ENCODE measurements around the gene KCNA5. TPM values are rescaled to one million over a fixed set of nuclear protein-coding genes. Genes with fewer than 3 reads are reported as not detected.

The KCNA5 gene
- total RNA-seq, 2 donors from 2014 or later = not detected

DNA sequence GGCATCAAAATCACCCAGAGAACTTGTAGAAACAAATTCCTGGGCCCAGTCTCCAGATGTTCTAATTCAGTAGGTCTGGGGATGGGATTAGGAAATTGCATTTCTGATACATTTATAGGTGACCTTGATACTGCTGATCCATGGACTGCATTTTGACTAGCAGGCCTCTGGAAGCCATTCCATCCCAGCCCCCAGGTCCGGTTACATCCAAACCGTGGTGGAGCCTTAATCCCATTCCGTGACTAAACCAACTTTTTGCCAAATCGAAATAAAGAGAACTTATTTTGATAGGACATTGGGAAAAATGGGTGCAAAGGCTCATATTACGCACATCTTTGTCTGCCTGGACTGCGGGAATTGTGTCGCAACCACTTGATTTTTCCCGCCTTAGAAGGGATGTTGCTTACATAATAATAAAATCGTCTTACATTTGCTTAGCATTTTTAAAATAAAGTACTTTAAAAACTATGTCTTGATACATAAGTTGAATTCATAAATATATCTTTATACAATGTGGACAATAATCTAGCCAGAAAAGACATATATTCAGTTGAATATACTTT is 5.8 kb upstream of the KCNA5 start:
- no peaks in the 10 kb centered on the region for H3K9me3 Mint-ChIP-seq
- H3K4me1 Mint-ChIP-seq = no peaks in the 10 kb centered on the region
- no peak overlapping the region for H3K27ac Mint-ChIP-seq
- peaks cover 39% of the 10 kb centered on the region for H3K27me3 Mint-ChIP-seq
- H3K36me3 Mint-ChIP-seq (ENCODE audit: low read depth) = no peaks in the 10 kb centered on the region
- no peak for ATAC-seq (replicated peaks)
- no peak overlapping the region for H3K4me3 Mint-ChIP-seq

DNA sequence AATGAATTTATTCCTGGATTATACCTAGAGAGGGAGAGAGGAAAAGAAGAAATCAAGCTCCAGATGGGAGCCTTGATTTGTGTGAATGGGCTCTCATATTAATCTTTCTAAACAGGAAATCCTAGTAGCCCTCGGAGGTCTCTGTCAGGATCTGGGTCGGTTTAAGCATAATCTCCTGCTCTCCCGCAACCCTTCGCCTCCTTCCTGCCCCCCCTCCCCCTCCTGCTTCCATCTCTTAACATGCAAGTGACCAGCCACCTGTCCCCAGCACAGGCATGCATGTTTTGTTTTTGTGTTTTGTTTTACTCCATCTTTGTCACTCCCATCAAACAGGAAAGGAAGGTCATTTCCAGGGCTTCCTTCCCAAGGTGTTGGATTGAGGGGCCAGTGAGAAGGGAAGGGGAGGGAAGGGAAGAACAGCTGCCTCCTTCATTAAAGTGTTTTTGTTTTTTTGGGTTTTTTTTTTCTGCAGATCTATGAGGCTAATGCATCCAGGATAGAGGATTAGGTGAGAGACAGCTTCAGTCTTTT is 4.8 kb upstream of the KCNA5 start:
- H3K4me3 Mint-ChIP-seq = no peak overlapping the region
- H3K36me3 Mint-ChIP-seq (ENCODE audit: low read depth) = no peaks in the 10 kb centered on the region
- H3K27me3 Mint-ChIP-seq = peaks cover 39% of the 10 kb centered on the region
- H3K9me3 Mint-ChIP-seq = no peaks in the 10 kb centered on the region
- ATAC-seq (replicated peaks) = no peak
- no peak overlapping the region for H3K27ac Mint-ChIP-seq
- no peaks in the 10 kb centered on the region for H3K4me1 Mint-ChIP-seq

GRCh38 chr12:5039815-5040214 is 3.9 kb upstream of the KCNA5 start:
- no peak for ATAC-seq (replicated peaks)
- peaks cover 39% of the 10 kb centered on the region for H3K27me3 Mint-ChIP-seq
- no peak overlapping the region for H3K4me3 Mint-ChIP-seq
- H3K36me3 Mint-ChIP-seq (ENCODE audit: low read depth) = no peaks in the 10 kb centered on the region
- no peaks in the 10 kb centered on the region for H3K4me1 Mint-ChIP-seq
- no peaks in the 10 kb centered on the region for H3K9me3 Mint-ChIP-seq
- no peak overlapping the region for H3K27ac Mint-ChIP-seq

DNA sequence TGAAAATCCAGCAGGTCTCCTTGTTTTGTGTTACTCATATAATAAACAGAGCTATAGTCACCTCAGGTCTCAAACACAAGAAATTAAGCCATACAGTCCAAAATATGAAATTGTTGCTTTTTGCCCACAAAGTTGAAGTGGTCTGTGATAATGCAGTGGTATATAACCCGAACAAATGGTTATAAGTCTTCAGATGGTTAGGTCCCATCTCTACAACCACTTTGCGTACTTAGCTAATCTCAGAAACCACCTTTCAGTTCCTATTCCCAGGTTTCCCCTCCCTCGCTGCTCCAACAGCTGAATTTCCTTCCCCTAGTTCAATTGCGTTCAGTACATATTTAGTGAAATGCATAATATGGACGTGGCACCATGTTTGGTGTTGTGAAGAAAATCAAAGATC is 3.3 kb upstream of the KCNA5 start:
- Mint-ChIP-seq H3K4me3 (no peak overlapping the region), H3K36me3 (ENCODE audit: low read depth) (no peaks in the 10 kb centered on the region), H3K27me3 (peaks cover 43% of the 10 kb centered on the region), H3K27ac (no peak overlapping the region), H3K9me3 (no peaks in the 10 kb centered on the region), H3K4me1 (no peaks in the 10 kb centered on the region)
- no peak for ATAC-seq (replicated peaks)

- Mint-ChIP-seq H3K4me3 (no peak overlapping the region), H3K27ac (no peak overlapping the region), H3K36me3 (ENCODE audit: low read depth) (no peaks in the 10 kb centered on the region), H3K4me1 (no peaks in the 10 kb centered on the region), H3K27me3 (peaks cover 29% of the 10 kb centered on the region), H3K9me3 (no peaks in the 10 kb centered on the region)
- ATAC-seq (replicated peaks) = no peak
Observed at GRCh38 chr12:5044420-5045295, 979 bp downstream of the KCNA5 start.

DNA sequence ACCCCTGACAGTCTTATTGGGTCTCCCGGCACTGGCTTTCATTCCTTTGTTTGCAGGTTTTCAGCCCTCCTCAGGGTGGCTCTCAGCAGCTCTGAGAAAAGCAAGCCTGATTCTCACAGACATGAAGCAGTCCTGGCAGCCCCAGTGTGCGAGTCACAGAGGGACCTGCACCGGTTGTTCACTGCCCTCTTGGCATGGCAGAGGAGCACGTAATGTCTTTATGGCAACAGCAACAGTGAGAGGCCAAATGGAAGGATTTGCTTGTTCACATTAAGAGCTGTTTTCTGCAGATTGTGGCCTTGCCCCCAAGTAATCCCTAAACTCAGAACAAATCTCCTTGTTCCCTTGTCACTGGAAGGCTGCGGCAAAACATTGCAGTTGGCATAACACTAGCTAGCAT is 3.4 kb downstream of the KCNA5 start:
- Mint-ChIP-seq H3K27ac (no peak overlapping the region), H3K36me3 (ENCODE audit: low read depth) (no peaks in the 10 kb centered on the region), H3K4me3 (no peak overlapping the region), H3K27me3 (peaks cover 23% of the 10 kb centered on the region), H3K4me1 (no peaks in the 10 kb centered on the region), H3K9me3 (no peaks in the 10 kb centered on the region)
- ATAC-seq (replicated peaks) = no peak

DNA sequence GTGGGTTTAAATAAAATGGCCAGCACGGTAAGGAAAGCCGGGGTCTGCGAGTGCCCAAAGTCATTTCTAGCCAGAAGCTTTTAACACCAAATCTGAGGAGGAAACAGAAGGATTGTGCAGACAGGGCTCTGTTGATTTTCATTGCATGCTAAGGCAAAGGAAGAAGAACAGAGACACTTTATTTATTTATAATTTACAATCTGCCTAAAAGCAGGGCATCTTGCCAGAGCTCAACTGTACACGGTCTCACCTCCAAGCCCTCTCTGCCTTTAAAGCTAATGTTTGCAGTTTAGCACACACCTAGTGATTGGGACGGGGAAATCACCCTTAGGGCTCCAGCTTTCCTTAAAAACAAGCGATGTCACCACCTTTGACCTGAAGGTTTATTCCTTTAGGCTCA is 4.0 kb downstream of the KCNA5 start:
- Mint-ChIP-seq H3K27me3 (peaks cover 17% of the 10 kb centered on the region), H3K36me3 (ENCODE audit: low read depth) (no peaks in the 10 kb centered on the region), H3K27ac (no peak overlapping the region), H3K4me3 (no peak overlapping the region), H3K9me3 (no peaks in the 10 kb centered on the region), H3K4me1 (no peaks in the 10 kb centered on the region)
- ATAC-seq (replicated peaks) = no peak

- no peak overlapping the region for H3K27ac Mint-ChIP-seq
- H3K4me1 Mint-ChIP-seq = no peaks in the 10 kb centered on the region
- H3K4me3 Mint-ChIP-seq = no peak overlapping the region
- peaks cover 18% of the 10 kb centered on the region for H3K27me3 Mint-ChIP-seq
- H3K36me3 Mint-ChIP-seq (ENCODE audit: low read depth) = no peaks in the 10 kb centered on the region
- H3K9me3 Mint-ChIP-seq = no peaks in the 10 kb centered on the region
- ATAC-seq (replicated peaks) = no peak
Observed at GRCh38 chr12:5050542-5050941, 6.9 kb downstream of the KCNA5 start.

GRCh38 chr12:5051334-5051733 is 7.7 kb downstream of the KCNA5 start:
- no peaks in the 10 kb centered on the region for H3K9me3 Mint-ChIP-seq
- peaks cover 14% of the 10 kb centered on the region for H3K27me3 Mint-ChIP-seq
- no peak overlapping the region for H3K27ac Mint-ChIP-seq
- H3K36me3 Mint-ChIP-seq (ENCODE audit: low read depth) = no peaks in the 10 kb centered on the region
- H3K4me1 Mint-ChIP-seq = no peaks in the 10 kb centered on the region
- ATAC-seq (replicated peaks) = no peak
- no peak overlapping the region for H3K4me3 Mint-ChIP-seq

- no peaks in the 10 kb centered on the region for H3K4me1 Mint-ChIP-seq
- H3K36me3 Mint-ChIP-seq (ENCODE audit: low read depth) = no peaks in the 10 kb centered on the region
- ATAC-seq (replicated peaks) = no peak
- no peak overlapping the region for H3K4me3 Mint-ChIP-seq
- H3K9me3 Mint-ChIP-seq = no peaks in the 10 kb centered on the region
- peaks cover 13% of the 10 kb centered on the region for H3K27me3 Mint-ChIP-seq
- H3K27ac Mint-ChIP-seq = no peak overlapping the region
Observed at GRCh38 chr12:5051913-5052312, 8.2 kb downstream of the KCNA5 start.

DNA sequence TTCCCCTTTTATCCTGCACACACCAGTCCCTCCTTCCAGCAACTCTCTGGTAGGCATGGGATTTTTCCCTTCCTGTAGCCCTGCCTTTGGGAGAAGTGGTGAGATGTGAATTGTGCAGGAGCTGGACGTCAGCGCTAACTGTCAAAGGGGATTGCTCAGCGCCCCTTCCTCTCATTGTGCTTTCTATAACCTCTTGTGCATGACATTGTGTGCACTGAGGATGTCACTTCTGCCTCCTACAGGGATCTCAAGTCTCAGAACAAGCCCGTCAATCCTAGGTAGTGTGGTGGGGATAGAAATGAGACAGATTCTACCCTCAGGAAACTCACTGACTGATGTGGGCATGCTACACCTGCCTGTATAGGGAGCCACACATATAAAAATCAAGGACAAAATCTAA is 8.7 kb downstream of the KCNA5 start:
- no peak for ATAC-seq (replicated peaks)
- no peak overlapping the region for H3K4me3 Mint-ChIP-seq

DNA sequence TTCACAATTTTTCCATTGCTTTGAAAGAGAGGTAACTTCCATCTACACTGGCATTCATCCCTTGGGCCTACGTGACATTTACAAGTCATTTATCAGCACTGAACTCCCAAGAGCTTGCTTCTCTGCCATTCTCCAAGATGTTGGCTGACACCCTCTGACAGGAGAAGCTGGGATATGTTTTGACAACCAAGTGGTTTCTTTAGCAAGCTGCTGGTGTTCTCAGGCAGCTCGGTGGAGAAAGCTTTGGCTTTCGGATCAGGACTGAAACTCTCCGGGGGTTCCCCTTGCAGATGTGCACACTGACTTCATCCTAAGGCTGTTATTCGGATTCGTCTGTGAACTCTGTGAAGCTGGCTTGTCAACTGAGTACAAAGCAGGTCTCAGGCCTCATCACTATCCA is 15.7 kb downstream of the KCNA5 start:
- peaks cover 11% of the 10 kb centered on the region for H3K27me3 Mint-ChIP-seq
- no peaks in the 10 kb centered on the region for H3K9me3 Mint-ChIP-seq
- H3K27ac Mint-ChIP-seq = no peak overlapping the region
- no peaks in the 10 kb centered on the region for H3K36me3 Mint-ChIP-seq (ENCODE audit: low read depth)
- ATAC-seq (replicated peaks) = no peak
- H3K4me1 Mint-ChIP-seq = no peaks in the 10 kb centered on the region
- H3K4me3 Mint-ChIP-seq = no peak overlapping the region

More for the DNA sequence above, 8.7 kb downstream of the KCNA5 start:
- Mint-ChIP-seq H3K27ac (no peak overlapping the region), H3K36me3 (ENCODE audit: low read depth) (no peaks in the 10 kb centered on the region), H3K27me3 (peaks cover 13% of the 10 kb centered on the region), H3K9me3 (no peaks in the 10 kb centered on the region), H3K4me1 (no peaks in the 10 kb centered on the region)

DNA sequence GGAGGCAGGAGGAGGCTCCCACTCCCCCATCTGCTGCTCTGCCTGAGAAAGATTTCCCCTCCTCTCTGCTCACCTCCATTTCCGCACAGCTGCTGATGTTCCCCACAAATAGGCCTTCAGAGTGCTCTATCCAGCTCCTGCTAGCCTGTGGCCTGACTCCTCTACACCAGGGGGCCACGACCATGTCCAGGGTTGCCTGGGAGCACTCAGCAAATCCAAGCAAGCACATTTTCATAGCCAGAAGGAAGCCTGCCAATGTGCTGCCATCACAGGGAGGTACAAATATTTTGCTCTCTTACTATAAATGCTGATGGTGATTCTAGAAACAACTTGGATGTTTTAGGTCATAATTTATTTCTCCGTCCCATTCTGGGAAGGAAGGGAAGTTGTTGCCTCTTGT is 17.3 kb downstream of the KCNA5 start:
- Mint-ChIP-seq H3K27me3 (peaks cover 15% of the 10 kb centered on the region), H3K9me3 (no peaks in the 10 kb centered on the region), H3K36me3 (ENCODE audit: low read depth) (no peaks in the 10 kb centered on the region), H3K27ac (no peak overlapping the region), H3K4me1 (no peaks in the 10 kb centered on the region), H3K4me3 (no peak overlapping the region)
- ATAC-seq (replicated peaks) = no peak

DNA sequence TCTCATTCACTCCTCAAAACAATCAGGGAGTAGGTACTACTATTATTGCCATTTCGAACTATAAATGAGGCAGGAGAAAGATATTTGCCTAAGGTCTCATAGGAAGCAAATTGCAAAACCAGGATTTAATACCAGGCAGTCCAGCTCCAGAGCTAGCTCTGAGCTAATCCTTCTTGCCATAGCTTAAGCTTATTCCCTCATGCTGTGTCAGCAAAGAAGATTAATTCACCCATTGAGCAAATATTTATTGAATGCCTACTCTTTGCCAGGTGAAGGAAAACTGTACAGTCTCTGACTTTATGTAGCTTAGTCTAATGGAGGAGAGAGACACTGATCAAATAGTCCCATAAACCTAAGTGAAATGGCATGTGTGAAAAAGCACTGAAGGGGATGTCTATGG is 19.5 kb downstream of the KCNA5 start:
- Mint-ChIP-seq H3K4me1 (no peaks in the 10 kb centered on the region), H3K9me3 (no peaks in the 10 kb centered on the region), H3K36me3 (ENCODE audit: low read depth) (no peaks in the 10 kb centered on the region), H3K27me3 (peaks cover 19% of the 10 kb centered on the region), H3K27ac (no peak overlapping the region), H3K4me3 (no peak overlapping the region)
- ATAC-seq (replicated peaks) = no peak

DNA sequence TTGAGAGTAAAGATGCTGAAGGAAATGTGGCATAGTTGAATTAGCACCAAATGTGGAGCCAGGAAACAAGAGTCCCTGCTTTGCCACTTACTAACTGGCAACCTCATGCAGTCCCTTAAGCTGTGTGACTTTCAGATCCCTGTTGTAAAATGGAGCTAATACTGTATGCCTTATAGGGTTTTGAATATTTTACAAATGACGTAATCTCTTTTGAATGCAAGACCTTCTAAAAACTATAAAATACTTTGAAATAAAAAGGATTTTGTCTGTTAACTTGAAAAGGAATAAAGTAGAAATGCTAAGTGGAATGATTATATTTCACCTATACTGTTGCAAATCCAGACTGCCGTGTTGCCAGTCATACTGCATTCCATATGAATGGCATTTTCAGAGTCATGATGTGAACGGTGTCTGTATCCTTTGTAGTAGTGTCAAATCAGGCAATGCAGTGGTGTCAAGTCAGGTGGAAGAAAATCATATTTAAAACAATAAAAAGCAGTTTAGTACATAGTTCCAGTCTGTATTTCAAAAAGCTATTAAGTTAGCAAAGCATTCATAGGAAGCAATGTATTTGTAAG is 21.3 kb downstream of the KCNA5 start:
- Mint-ChIP-seq H3K9me3 (no peaks in the 10 kb centered on the region), H3K4me3 (no peak overlapping the region), H3K27me3 (peaks cover 14% of the 10 kb centered on the region), H3K36me3 (ENCODE audit: low read depth) (no peaks in the 10 kb centered on the region), H3K27ac (no peak overlapping the region), H3K4me1 (no peaks in the 10 kb centered on the region)
- no peak for ATAC-seq (replicated peaks)
